Right cardiac atrium (tissue), 5 donors: Measurements from ENCODE around the gene PARPBP. TPM values are rescaled to one million over a fixed set of nuclear protein-coding genes. Genes with fewer than 3 reads are reported as not detected.
A peak's percentile ranks its signal among the peaks of the same experiment; 100 is the strongest.
"Not testable (repeated sequence)": the region's sequence is repeated elsewhere in the genome, so short reads cannot be mapped to it uniquely, and the experiment has no call there.

Experiments used
- ATAC-seq, 2 donors: fragments of 200-7000 bp; cut with Tn5 transposase; one replicate each; pipeline versions ENCODE4 v1.8.0 to v1.9.1; 2020; ENCODE audit warnings: moderate library complexity in 2 of 2, mild to moderate bottlenecking in 1 of 2
- DNase-seq, 3 donors: peaks; one replicate each; pipeline ENCODE4 v3.0.0-alpha.2; 2020
- H3K27ac ChIP-seq: one replicate; pipeline ENCODE4 v1.5.1; 2013; ENCODE audit warnings: mild to moderate bottlenecking, low read length, control low read depth, moderate library complexity
- H3K27me3 ChIP-seq: one replicate; pipeline ENCODE4 v1.6.1; 2013; ENCODE audit not compliant: control insufficient read depth, insufficient read depth
- H3K4me1 ChIP-seq: one replicate; pipeline ENCODE4 v1.6.1; 2013; ENCODE audit warnings: low read length; ENCODE audit not compliant: control insufficient read depth, insufficient read depth
- H3K4me3 ChIP-seq: one replicate; pipeline ENCODE4 v1.5.1; 2013; ENCODE audit warnings: low read length, control low read depth
- H3K9me3 ChIP-seq: one replicate; pipeline ENCODE4 v1.6.1; 2013; ENCODE audit warnings: low read length; ENCODE audit not compliant: control insufficient read depth
- WGBS: extraction: QIAGEN DNeasy Blood & Tissue Kit; methylation state at CpG from one replicate; pipeline ENCODE4 v1.1.7; 2013; 5-methylcytosine and 5-hydroxymethylcytosine counted together
- intact Hi-C, 4 donors: fragments of 100-400 bp; cut with DNase I; formaldehyde crosslinking; loops; one replicate each; pipeline versions ENCODE4 v1.11.0 to v1.14.0; 2022 to 2023
- polyA plus RNA-seq: library from polyadenylated mRNA; stranded (reverse); fragments of 200-250 nt; gene quantifications from one replicate; pipeline ENCODE4 v1.2.3, GENCODE V29; 2013
- total RNA-seq, 4 donors: library from RNA; stranded (reverse); fragmentation: NEBNext Ultra II Directional; extraction: Animal tissue kit (Norgen Biotek cat#: 25700); gene quantifications; one replicate each; pipeline ENCODE4 v1.2.1, GENCODE V29; 2021
- donor health status: healthy with polysubstance abuse.
- donor health status: DM: no; HTN: yes; CAD: no.
- donor health status: DM: no; HTN: no; CAD: no.
- donor health status: DM: no; HTN: yes; CAD: no; lungs with severe emphysema.
- donor health status: DM: yes; HTN: yes; CAD: no.

PARPBP gene
- total and polyA plus RNA-seq, 5 donors, result 0.43 to 1.3 (median 0.74) TPM

DNA sequence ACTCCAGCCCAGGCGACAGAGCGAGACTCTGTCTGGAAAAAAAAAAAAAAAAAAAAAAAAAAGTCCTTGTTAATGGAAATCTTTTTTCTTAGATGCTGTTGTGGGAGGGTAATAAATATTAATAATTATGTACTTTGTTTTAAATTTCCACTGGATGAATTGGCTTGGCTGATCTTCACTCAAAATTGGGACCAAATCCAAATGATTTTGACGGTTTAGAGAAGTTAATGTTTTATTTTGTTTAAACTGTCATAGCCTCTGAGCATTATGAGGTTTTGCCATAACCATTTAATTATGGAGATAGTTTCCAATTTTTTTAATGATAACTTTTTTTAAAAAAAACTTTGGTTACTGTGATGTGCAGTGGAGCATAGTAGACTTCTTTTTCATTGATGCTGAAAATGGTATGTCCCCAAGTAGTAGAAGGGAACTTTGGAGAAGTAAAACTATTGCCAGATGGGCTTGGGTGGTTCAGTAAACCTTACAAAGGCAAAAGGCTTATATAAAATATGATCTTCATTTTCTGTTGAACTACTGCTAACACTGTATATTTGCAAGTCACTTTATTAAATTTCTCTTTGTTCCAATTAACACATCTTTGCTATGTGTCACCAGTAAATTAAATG lies 81.6 kb downstream of the PARPBP start:
- DNase-seq, result no peak
- Histone ChIP-seq H3K27me3 (no peaks in the 10 kb centered on the region), H3K9me3 (no peaks in the 10 kb centered on the region), H3K4me1 (no peaks in the 10 kb centered on the region), H3K4me3 (no peak overlapping the region), H3K27ac (no peak overlapping the region)
- ATAC-seq, result no peak
- whole genome bisulfite sequencing, result 81% methylated on average over 3 of the region's 3 CpGs
- intact Hi-C loops, result no loop called here

DNA sequence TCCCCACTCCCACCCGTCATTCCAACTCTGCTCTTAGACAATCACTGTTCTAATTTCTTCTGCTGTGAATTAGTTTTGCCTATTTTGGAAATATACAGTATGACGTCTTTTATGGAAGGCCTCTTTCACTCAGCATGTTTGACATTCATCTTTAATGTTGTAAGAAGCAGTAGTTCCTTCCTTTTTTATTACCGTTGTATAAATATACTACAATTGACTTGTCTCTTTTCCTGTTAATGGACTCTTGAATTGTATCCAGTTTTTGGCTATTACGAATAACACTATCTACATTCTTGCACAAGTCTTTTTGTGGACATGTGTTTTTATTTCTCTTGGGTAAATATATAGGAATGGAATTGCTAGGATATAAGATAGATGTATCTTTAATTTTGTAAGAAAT lies 82.6 kb downstream of the PARPBP start:
- H3K9me3 ChIP-seq, result no peaks in the 10 kb centered on the region
- intact Hi-C loops, result no loop called here
- DNase-seq, result no peak

DNA sequence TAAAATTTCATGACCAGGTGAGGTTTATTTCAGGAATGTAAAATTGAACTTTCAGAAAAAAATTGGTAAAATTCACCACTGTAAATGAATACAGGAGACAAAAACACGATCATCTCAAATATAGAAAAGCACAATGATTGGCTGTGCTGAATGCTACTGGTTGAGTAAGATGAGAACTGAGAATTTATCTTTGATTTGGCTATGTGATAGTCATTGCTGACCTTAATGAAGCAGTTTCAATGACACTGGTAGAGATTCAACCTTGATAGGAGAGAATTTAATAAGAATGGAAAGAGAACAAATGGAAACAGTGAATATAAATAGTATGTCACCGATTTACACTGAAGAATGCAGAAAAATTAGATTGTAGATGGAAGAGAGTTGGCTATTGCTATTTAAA lies 84.0 kb downstream of the PARPBP start:
- no peak for ATAC-seq
- no peak overlapping the region for H3K4me3 ChIP-seq
- H3K9me3 ChIP-seq, result no peaks in the 10 kb centered on the region
- intact Hi-C loops, result no loop called here
- H3K27me3 ChIP-seq, result no peaks in the 10 kb centered on the region
- H3K27ac ChIP-seq, result no peak overlapping the region
- DNase-seq, result no peak
- 94% methylated on average over 2 of the region's 2 CpGs for WGBS
- no peaks in the 10 kb centered on the region for H3K4me1 ChIP-seq

More for the DNA sequence above, 82.6 kb downstream of the PARPBP start:
- no peaks in the 10 kb centered on the region for H3K4me1 ChIP-seq
- no peak for ATAC-seq
- no peaks in the 10 kb centered on the region for H3K27me3 ChIP-seq
- H3K4me3 ChIP-seq, result no peak overlapping the region
- WGBS, result 62% methylated on average over 4 of the region's 4 CpGs
- no peak overlapping the region for H3K27ac ChIP-seq

DNA sequence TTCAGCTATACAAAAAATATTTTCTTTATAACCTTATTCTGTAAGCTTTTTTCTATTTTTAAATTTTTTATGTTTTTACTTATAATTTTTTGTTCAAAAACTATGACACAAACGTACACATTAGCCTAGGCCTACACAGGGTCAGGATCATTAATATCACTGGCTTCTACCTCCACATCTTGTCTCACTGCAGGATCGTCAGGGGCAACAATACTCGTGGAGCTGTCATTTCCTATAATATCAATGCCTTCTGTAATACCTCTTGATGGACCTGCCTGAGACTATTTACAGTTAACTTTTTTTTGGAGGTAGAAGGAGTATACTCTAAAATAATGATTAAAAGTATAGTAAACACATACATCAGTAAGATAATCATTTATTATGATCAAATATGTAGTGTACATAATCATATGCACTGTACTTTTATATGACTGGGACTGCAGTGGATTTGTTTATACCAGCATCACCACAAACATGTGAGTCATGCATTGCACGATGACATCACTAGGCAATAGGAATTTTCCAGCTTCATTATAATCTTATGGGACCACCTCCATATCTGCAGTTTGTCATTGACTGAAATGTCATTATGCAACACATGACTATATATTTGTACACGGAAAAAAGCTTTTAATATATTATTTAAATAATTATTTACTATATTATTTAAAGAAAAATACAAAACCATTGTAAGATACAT lies 96.2 kb downstream of the PARPBP start:
- no peaks in the 10 kb centered on the region for H3K4me1 ChIP-seq
- ATAC-seq, result no peak
- no peaks in the 10 kb centered on the region for H3K9me3 ChIP-seq
- DNase-seq, result no peak
- no peak overlapping the region for H3K4me3 ChIP-seq
- WGBS, result 78% methylated on average over 5 of the region's 5 CpGs
- no peaks in the 10 kb centered on the region for H3K27me3 ChIP-seq
- intact Hi-C loops, result no loop called here
- H3K27ac ChIP-seq, result no peak overlapping the region

DNA sequence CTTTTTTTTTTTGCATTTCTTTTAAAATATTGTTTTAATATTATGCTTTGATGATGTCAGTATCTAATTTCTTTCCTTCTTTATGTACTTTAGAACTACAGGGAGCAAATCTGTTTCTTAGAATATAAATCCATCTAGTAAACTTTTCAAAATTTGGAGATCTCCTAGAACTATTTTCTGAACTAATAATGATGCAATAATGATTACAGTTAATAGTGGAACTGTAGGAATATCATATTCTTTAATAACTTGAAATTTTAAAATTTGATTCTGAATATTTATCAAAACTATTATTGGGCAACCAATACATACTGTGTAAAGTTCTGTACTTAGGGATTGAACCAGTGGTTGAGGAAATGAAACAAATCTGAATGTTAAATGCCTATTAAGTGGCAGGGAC lies 100.8 kb downstream of the PARPBP start:
- H3K27ac ChIP-seq, result no peak overlapping the region
- H3K4me1 ChIP-seq, result no peaks in the 10 kb centered on the region
- ATAC-seq (no peak), DNase-seq (no peak)
- intact Hi-C loops, result no loop called here
- H3K9me3 ChIP-seq, result no peaks in the 10 kb centered on the region
- H3K4me3 ChIP-seq, result no peak overlapping the region
- H3K27me3 ChIP-seq, result no peaks in the 10 kb centered on the region

- H3K9me3 ChIP-seq, result no peaks in the 10 kb centered on the region
- H3K4me3 ChIP-seq, result no peak overlapping the region
- intact Hi-C loops, result no loop called here
- H3K27ac ChIP-seq, result no peak overlapping the region
- H3K4me1 ChIP-seq, result no peaks in the 10 kb centered on the region
- H3K27me3 ChIP-seq, result no peaks in the 10 kb centered on the region
- DNase-seq, result no peak
- WGBS, result 78% methylated on average over 5 of the region's 5 CpGs
- no peak for ATAC-seq
These were observed 108.0 kb downstream of the PARPBP start for GRCh38 chr12:102227954-102228353.

GRCh38 chr12:102232036-102232435 lies 112.1 kb downstream of the PARPBP start:
- no peaks in the 10 kb centered on the region for H3K27me3 ChIP-seq
- intact Hi-C loops, result no loop called here
- H3K4me3 ChIP-seq, result no peak overlapping the region
- H3K4me1 ChIP-seq, result no peaks in the 10 kb centered on the region
- DNase-seq (no peak), ATAC-seq (no peak)
- no peak overlapping the region for H3K27ac ChIP-seq
- H3K9me3 ChIP-seq, result no peaks in the 10 kb centered on the region

DNA sequence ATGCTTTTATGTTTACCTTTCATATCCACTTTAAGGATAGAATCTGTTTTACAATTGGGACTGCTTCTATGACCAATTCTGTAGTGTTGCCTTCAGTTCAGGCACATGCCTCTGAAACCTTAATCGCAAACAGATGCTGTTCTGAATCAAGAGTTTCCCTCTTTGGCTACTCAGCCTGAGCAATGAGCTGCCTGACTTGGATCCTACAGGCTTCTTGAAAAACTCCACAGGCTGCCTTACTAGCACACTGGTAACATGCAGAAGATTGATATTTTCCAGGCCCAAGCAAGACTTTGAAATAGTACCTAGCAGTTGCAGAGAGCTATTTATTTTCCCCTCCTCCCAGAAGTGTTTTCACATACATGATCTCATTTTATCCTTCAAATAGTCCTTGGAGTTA lies 112.5 kb downstream of the PARPBP start:
- no peak overlapping the region for H3K4me3 ChIP-seq
- 70% methylated on average over 1 of the region's 1 CpG for WGBS
- no peaks in the 10 kb centered on the region for H3K4me1 ChIP-seq
- intact Hi-C loops, result no loop called here
- ATAC-seq, result peak in 1 of 2 donors; percentile 43
- no peaks in the 10 kb centered on the region for H3K9me3 ChIP-seq
- H3K27me3 ChIP-seq, result no peaks in the 10 kb centered on the region
- H3K27ac ChIP-seq, result no peak overlapping the region
- DNase-seq, result no peak

GRCh38 chr12:102234599-102234998 lies 114.6 kb downstream of the PARPBP start:
- Histone ChIP-seq H3K9me3 (no peaks in the 10 kb centered on the region), H3K27me3 (no peaks in the 10 kb centered on the region), H3K27ac (no peak overlapping the region), H3K4me1 (no peaks in the 10 kb centered on the region), H3K4me3 (no peak overlapping the region)
- intact Hi-C loops, result no loop called here
- 77% methylated on average over 2 of the region's 2 CpGs for WGBS
- ATAC-seq (no peak), DNase-seq (no peak)

DNA sequence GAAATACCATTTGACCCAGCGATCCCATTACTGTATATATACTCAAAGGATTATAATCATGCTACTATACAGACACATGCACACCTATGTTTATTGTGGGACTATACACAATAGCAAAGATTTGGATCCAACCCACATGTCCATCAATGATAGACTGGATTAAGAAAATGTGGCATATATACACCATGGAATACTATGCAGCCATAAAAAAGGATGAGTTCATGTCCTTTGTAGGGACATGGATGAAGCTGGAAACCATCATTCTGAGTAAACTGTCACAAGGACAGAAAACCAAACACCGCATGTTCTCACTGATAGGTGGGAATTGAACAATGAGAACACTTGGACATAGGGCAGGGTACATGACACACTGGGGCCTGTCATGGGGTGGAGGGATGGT lies 120.9 kb downstream of the PARPBP start:
- H3K9me3 ChIP-seq, DNase-seq, ATAC-seq, H3K4me3 ChIP-seq, H3K27ac ChIP-seq, H3K4me1 ChIP-seq, H3K27me3 ChIP-seq, intact Hi-C loops: not testable (repeated sequence)
- WGBS, result 96% methylated on average over 2 of the region's 2 CpGs
